H1 (cell line): ENCODE measurements around the gene ZNF592.

Source experiments
- BCL11A ChIP-seq, 2 experiments: IDR thresholded peaks; one replicate each; pipeline ENCODE4 v1.6.1; 2011; ENCODE audit warnings: low read depth in 2 of 2, low read length in 2 of 2, mild to moderate bottlenecking in 2 of 2
- JUND ChIP-seq: IDR thresholded peaks from 2 replicates; pipeline ENCODE4 v1.6.1; 2011; ENCODE audit warnings: mild to moderate bottlenecking, improper control_type of control experiment, low read length
- TCF12 ChIP-seq: IDR thresholded peaks from 2 replicates; pipeline ENCODE4 v1.6.1; 2011; ENCODE audit warnings: low read depth, mild to moderate bottlenecking, low read length
- TF ChIP-seq, protein P1 (sequence below), 3 experiments: IDR thresholded peaks; 1 replicate in 2 of 3; 2 replicates in 1 of 3; pipeline versions ENCODE4 v1.5.1 to v1.6.1; 2011; ENCODE audit warnings: low read length in 3 of 3, mild to moderate bottlenecking in 3 of 3, inconsistent platforms in 2 of 3, low read depth in 1 of 3, moderate library complexity in 1 of 3; ENCODE audit not compliant: insufficient read depth in 1 of 3; ENCODE audit errors: control extremely low read depth in 1 of 3
- TF ChIP-seq, protein P2 (sequence below): IDR thresholded peaks from 2 replicates; pipeline ENCODE4 v1.6.1; 2011; ENCODE audit warnings: low read depth, mild to moderate bottlenecking, low read length; ENCODE audit not compliant: insufficient read depth
- TF ChIP-seq, protein P3 (sequence below): IDR thresholded peaks from 2 replicates; pipeline ENCODE4 v1.6.1; 2012; ENCODE audit warnings: inconsistent platforms

DNA sequence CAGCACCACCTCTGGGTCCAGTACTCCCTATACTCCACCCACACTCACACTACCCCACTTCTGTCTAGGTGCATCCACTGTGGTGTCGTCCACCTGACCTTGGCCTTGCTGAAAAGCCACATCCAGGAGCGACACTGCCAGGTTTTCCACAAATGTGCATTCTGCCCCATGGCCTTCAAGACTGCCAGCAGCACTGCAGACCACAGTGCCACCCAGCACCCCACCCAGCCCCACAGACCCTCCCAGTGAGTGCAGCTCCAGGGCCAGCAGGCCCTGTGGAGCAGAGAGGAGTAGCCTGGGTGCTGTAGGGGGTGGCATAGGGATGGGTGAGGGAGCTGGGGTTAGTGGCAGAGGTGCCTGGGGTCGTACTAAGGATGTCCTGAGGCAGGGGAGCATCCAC, 49.4 kb downstream of the ZNF592 start:
- TF ChIP-seq, protein P1, sequence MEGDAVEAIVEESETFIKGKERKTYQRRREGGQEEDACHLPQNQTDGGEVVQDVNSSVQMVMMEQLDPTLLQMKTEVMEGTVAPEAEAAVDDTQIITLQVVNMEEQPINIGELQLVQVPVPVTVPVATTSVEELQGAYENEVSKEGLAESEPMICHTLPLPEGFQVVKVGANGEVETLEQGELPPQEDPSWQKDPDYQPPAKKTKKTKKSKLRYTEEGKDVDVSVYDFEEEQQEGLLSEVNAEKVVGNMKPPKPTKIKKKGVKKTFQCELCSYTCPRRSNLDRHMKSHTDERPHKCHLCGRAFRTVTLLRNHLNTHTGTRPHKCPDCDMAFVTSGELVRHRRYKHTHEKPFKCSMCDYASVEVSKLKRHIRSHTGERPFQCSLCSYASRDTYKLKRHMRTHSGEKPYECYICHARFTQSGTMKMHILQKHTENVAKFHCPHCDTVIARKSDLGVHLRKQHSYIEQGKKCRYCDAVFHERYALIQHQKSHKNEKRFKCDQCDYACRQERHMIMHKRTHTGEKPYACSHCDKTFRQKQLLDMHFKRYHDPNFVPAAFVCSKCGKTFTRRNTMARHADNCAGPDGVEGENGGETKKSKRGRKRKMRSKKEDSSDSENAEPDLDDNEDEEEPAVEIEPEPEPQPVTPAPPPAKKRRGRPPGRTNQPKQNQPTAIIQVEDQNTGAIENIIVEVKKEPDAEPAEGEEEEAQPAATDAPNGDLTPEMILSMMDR (IDR thresholded peaks at IDR 0.05; ENCODE audit: control extremely low read depth in 1 of 3, insufficient read depth in 1 of 3, low read depth in 1 of 3, low read length in 3 of 3), result no peak
- TF ChIP-seq, protein P2, sequence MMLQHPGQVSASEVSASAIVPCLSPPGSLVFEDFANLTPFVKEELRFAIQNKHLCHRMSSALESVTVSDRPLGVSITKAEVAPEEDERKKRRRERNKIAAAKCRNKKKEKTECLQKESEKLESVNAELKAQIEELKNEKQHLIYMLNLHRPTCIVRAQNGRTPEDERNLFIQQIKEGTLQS, result no peak
- TF ChIP-seq, protein P3, sequence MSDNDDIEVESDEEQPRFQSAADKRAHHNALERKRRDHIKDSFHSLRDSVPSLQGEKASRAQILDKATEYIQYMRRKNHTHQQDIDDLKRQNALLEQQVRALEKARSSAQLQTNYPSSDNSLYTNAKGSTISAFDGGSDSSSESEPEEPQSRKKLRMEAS, result no peak
- TF ChIP-seq BCL11A (IDR thresholded peaks at IDR 0.05; ENCODE audit: low read depth in 2 of 2, low read length in 2 of 2) (no peak), JUND (no peak), TCF12 (no peak)
